Prostate gland (tissue), 2 donors: ENCODE results near the gene HSD17B8. TPM values are rescaled to one million over a fixed set of nuclear protein-coding genes. Genes with fewer than 3 reads are reported as not detected.

Source experiments
- DNase-seq: peaks from one replicate; pipeline ENCODE4 v3.0.0-alpha.2; 2019; ENCODE audit warnings: low spot score
- H3K27ac ChIP-seq, 2 donors: fragments of 200-600 bp; sonication (generic); 2 replicates each; pipeline ENCODE4 v1.5.1; 2017 to 2019
- H3K27me3 ChIP-seq: fragments of 200-600 bp; sonication (generic); replicated peaks from 2 replicates; pipeline ENCODE4 v1.5.1; 2019; ENCODE audit not compliant: insufficient read depth
- H3K36me3 ChIP-seq, 2 donors: fragments of 200-600 bp; sonication (generic); 1 replicate in 1 of 2; 2 replicates in 1 of 2; pipeline versions ENCODE4 v1.5.1 to v1.8.1; 2017 to 2019
- H3K4me1 ChIP-seq: fragments of 200-600 bp; sonication (generic); replicated peaks from 2 replicates; pipeline ENCODE4 v1.5.1; 2019
- H3K4me3 ChIP-seq, 2 donors: fragments of 200-600 bp; sonication (generic); 2 replicates each; pipeline ENCODE4 v1.5.1; 2017 to 2019
- H3K9me3 ChIP-seq: fragments of 200-600 bp; sonication (generic); 2 replicates; pipeline ENCODE4 v1.5.1; 2017
- CTCF ChIP-seq, 4 experiments: fragments of 200-600 bp in 2 of 4; fragments of 450-650 bp in 2 of 4; sonication (generic) in 2 of 4; IDR thresholded peaks; 1 replicate in 3 of 4; 2 replicates in 1 of 4; pipeline ENCODE4 v1.5.1; 2016 to 2019; ENCODE audit warnings: antibody characterized with exemption in 4 of 4, mild to moderate bottlenecking in 2 of 4, moderate library complexity in 2 of 4
- POLR2A ChIP-seq: fragments of 450-650 bp; IDR thresholded peaks from one replicate; pipeline ENCODE4 v1.6.1; 2016; ENCODE audit warnings: antibody characterized with exemption, mild to moderate bottlenecking
- POLR2AphosphoS5 ChIP-seq: sonication (generic); formaldehyde crosslinking; IDR thresholded peaks from one replicate; pipeline ENCODE4 v1.6.1; 2017; ENCODE audit warnings: antibody characterized with exemption
- WGBS: methylation state at CpG from one replicate; pipeline ENCODE4 v1.1.5; 2018; 5-methylcytosine and 5-hydroxymethylcytosine counted together
- intact Hi-C: fragments of 100-400 bp; cut with DNase I; formaldehyde crosslinking; loops from one replicate; pipeline ENCODE4 v1.14.2; 2022
- total RNA-seq, 2 donors: library from RNA; depleted of rRNA; stranded (reverse); fragments of >200 nt; gene quantifications; one replicate each; pipeline ENCODE4 v1.1.0, GENCODE V29; 2016

The HSD17B8 gene
- total RNA-seq, 2 donors from 2014 or later = 21.9 to 43.7 TPM

GRCh38 chr6:33190504-33191107 is 13.8 kb upstream of the HSD17B8 start:
- no peaks in the 10 kb centered on the region for H3K27me3 ChIP-seq
- intact Hi-C loops = no loop called here
- no peak overlapping the region for H3K27ac ChIP-seq
- peaks cover 7% of the 10 kb centered on the region for H3K4me1 ChIP-seq
- TF ChIP-seq POLR2A (no peak), POLR2AphosphoS5 (no peak), CTCF (IDR thresholded peaks at IDR 0.05) (no peak)
- H3K36me3 ChIP-seq = peaks cover 0 to 10% of the 10 kb centered on the region in 2 donors
- H3K4me3 ChIP-seq = no peak overlapping the region
- WGBS = 84% methylated on average over 11 of the region's 11 CpGs
- no peaks in the 10 kb centered on the region for H3K9me3 ChIP-seq
- DNase-seq = no peak

- H3K36me3 ChIP-seq = peaks cover 0 to 11% of the 10 kb centered on the region in 2 donors
- no peaks in the 10 kb centered on the region for H3K9me3 ChIP-seq
- peaks cover 7% of the 10 kb centered on the region for H3K4me1 ChIP-seq
- DNase-seq = no peak
- no peak overlapping the region for H3K4me3 ChIP-seq
- no peak for TF ChIP-seq POLR2AphosphoS5
- TF ChIP-seq POLR2A = no peak
- no peak for TF ChIP-seq CTCF (IDR thresholded peaks at IDR 0.05)
- intact Hi-C loops = no loop called here
- 51% methylated on average over 8 of the region's 8 CpGs for WGBS
- H3K27me3 ChIP-seq = no peaks in the 10 kb centered on the region
- no peak overlapping the region for H3K27ac ChIP-seq
Measured at GRCh38 chr6:33191383-33192104, 12.9 kb upstream of the HSD17B8 start.

GRCh38 chr6:33192105-33192646 is 12.3 kb upstream of the HSD17B8 start, which contains the start of gene COL11A2:
COL11A2 (minus strand) TSS chr6:33192467; CDS start chr6:33192240, 227 bp downstream.
- H3K27ac ChIP-seq = peak within 1 kb of the TSS in 1 of 2 donors; percentile 8
- H3K36me3 ChIP-seq = peaks cover 0 to 11% of the 10 kb centered on the region in 2 donors
- H3K4me3 ChIP-seq = peak within 1 kb of the TSS; percentile 21 to 31
- WGBS = 16% methylated on average over 30 of the region's 35 CpGs
- H3K4me1 ChIP-seq = peaks cover 7% of the 10 kb centered on the region
- no peak for TF ChIP-seq POLR2A
- no peak for TF ChIP-seq POLR2AphosphoS5
- TF ChIP-seq CTCF (IDR thresholded peaks at IDR 0.05) = no peak
- DNase-seq = no peak
- H3K9me3 ChIP-seq = no peaks in the 10 kb centered on the region
- intact Hi-C loops = no loop called here
- no peaks in the 10 kb centered on the region for H3K27me3 ChIP-seq

- H3K36me3 ChIP-seq = peaks cover 0 to 11% of the 10 kb centered on the region in 2 donors
- no peaks in the 10 kb centered on the region for H3K9me3 ChIP-seq
- TF ChIP-seq POLR2A (no peak), CTCF (IDR thresholded peaks at IDR 0.05) (no peak), POLR2AphosphoS5 (no peak)
- intact Hi-C loops = no loop called here
- peak overlapping the region in 1 of 2 donors; percentile 8 for H3K27ac ChIP-seq
- DNase-seq = no peak
- H3K4me3 ChIP-seq = peak overlapping the region; percentile 21 to 31
- no peaks in the 10 kb centered on the region for H3K27me3 ChIP-seq
- H3K4me1 ChIP-seq = peaks cover 7% of the 10 kb centered on the region
- WGBS = 1% methylated on average over 67 of the region's 72 CpGs
Measured at GRCh38 chr6:33192671-33193602, 11.5 kb upstream of the HSD17B8 start.
